GM19193 (cell line): ENCODE data around the gene CCBE1.

Experiments
- POLR2A ChIP-seq: IDR thresholded peaks from 4 replicates; pipeline ENCODE4 v1.6.1; 2011; ENCODE audit not compliant: insufficient read depth, insufficient read length; ENCODE audit errors: extremely low read depth

Gene CCBE1

DNA sequence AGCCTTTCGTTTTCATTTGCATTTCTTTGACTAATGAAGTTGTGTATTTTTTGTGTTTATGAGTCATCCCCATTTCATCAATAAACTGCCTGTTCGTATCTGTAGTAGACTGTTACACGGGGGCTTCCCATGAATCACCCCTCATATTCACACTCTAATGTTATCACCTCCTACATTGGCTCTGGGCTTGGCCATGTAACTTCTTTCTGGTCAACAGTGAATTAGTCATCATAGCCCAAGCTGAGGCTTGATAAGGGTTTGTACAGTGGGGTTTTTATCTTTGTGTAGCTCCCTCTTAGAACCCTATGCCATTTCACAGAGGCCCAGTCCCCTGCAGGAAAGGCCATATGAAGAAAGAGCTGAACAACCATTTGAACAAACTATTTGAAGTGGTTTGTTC, 151.0 kb downstream of the CCBE1 start:
- no peak for TF ChIP-seq POLR2A

DNA sequence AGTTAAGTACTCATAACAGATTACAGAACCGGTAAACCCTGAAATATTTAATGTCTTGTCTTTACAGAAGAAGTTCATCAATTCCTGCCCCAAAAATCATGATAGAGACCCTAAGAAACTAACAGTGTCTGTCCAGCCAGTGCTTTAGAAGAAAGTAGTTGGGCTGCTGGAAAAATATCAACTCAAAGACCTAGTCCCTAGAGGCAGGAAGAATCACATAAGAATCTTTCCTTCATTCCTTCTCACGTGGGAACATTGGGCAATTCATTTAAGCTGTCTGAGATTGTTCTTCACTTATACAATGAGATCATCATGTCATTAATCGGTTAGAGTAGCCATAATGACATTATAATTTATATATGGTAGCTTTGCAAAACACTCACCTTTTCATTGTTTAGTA, 156.4 kb downstream of the CCBE1 start:
- no peak for TF ChIP-seq POLR2A

DNA sequence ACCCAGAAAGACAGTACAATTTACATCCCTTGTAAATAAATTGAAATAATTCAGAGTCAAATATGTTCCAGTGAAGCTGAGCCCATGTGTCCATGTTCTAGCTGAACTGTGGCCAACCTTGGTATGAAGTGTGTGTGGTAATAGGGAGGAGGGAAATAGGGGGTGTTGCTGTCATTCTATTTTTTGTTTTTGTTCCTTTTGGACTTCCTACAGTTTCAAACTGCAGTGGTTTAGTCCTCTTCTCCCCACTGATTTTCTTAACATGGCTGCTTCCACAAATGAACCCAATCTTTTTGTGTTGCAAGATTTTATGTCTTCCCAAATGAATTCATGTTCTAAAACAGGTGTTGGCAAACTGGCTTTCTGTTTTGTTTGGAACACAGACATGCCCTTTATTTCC, 156.9 kb downstream of the CCBE1 start:
- TF ChIP-seq POLR2A, result no peak

DNA sequence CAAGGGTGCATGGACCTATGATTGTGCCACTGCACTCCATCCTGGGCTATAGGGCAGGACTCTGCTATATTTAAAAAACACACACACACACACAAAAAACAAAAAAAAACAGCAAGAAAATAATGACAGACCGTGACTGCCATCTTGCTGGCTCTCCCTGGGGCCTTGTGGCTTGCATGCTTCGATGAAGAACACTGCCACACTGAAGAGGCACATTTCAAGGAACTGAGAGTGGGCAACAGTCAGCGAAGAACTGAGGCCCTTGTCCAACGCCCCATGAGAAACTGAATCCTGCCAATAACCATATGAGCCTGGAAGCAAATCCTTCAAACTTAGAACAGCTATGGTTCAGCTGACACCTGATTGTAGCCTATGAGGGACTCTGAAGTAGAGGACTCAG, 158.1 kb downstream of the CCBE1 start:
- no peak for TF ChIP-seq POLR2A

DNA sequence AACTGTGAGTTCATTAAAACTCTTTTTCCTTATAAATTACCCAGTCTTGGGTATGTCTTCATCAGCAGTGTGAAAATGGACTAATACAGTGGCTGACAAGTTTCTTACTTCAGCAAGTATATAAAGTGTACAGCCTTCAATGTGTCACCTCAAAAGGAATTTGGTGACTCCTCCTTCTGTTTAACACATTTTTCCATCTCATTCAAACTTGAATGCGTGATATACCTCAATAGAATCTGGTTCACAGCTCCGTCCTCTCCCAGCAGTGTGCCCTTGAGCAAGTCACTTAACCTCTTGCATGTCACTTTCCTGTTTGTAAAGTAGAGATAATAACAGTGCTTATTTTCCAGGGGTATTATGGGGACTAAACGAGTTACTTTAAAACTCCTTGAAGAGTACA, 159.6 kb downstream of the CCBE1 start:
- no peak for TF ChIP-seq POLR2A

DNA sequence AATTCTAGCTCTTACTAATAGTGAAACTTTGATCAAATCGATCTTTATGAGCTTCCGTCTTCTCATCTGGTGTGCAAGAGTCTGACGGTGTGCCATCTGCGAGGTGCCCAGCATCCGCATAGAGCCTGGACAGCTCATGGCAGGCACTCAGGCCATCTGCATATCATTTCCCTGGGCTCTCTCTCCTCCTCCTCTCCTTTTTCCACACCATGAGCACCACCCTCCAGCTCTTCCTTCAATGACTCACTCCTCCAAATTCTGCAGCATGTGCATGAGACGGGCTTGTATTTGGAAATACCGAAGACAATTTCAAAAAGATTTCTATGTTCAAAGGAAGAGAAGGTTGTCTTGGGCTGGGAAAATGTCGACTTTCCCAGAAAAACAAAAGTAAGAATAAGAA, 161.1 kb downstream of the CCBE1 start:
- no peak for TF ChIP-seq POLR2A

DNA sequence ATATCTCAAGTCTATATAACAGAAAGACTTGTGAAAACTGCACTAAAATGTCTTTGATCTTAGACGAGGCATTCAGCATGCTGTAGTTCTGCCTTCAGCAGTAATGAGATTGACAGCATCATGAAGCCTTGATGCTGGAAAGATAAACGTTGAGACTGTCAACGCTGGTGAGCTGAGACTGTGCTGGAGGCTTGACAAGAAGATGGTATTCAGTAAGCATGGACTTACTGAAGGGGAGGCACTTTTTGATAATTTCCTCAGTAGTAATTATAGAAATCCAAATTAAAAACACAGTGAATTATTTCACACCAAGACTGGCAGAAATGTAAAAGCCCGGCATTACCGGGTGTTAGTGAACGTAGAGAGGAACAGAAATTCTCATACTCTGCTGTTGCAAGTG, 162.2 kb downstream of the CCBE1 start:
- TF ChIP-seq POLR2A, result no peak

DNA sequence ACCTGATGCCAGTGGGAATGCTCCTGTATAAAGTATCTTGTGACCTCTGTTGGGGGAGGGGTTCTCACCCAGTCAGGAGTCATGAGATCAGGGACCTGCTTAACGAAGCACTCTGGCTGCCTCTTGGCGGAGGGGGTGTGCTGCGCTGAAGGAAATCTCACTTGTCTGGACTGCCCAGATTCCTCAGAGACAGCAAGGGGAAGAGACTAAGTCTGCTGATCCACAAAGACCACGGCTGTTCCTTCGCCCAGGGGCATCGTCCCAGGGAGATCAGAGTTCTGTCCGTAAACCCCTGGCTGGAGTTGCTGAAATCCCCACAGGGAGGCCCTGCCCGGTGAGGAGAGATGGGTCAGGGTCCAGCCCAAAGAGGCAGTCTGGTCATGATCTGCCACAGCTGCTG, 168.4 kb downstream of the CCBE1 start:
- no peak for TF ChIP-seq POLR2A

DNA sequence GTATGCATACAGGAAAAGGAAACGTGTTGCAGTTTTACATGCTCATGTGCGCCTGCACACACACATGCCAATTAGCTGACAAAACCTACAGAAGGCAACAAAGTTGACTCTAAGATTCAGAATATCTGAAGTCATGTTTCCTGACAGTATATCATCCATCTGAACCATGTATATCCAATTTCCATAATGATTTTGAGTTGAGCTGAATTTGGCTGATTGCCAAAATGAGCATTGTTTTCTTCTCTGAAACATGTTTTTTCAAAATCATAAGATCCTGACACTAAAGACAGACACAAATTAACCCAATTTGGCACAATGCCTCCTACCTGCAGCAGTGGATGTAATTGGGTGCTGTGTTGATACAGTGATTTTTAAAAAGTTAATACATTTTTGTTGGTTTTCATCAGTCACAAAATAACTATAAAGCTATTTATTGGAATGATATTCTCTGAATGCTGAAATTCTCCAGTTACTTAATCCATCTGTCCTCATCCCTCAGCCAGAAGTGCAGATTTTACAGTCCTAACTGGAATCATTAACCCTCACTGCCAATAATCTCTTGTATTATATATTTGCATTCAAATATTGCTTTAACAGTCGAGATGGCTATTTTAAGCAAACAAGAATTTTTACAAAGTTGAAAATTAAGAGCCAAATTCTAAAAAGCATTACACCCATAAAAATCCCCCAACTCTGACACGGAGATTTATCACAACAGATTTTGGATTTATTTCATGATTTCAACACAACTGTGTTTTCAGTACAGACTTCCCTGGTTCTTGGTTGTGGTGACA, 176.5 kb downstream of the CCBE1 start:
- TF ChIP-seq POLR2A, result no peak

DNA sequence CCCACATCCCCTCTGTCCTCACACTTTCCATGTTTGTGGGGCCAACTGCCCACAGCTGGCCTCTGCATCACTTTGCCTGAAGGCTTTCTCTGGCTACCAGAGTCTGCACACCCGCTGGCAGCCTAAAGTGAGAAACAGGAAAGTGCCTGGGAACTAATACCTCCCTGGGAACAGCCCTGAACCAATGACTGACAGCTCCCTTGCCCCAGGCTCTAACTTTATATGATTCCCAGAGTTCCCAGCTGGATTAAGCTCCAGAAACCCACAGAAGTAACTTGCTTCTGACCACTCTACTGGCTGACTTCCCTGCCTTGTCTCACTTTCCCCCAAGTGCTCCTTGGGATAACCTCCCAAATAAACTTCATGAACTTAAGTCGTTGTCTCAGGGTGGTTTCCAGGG, 178.5 kb downstream of the CCBE1 start:
- TF ChIP-seq POLR2A, result no peak

DNA sequence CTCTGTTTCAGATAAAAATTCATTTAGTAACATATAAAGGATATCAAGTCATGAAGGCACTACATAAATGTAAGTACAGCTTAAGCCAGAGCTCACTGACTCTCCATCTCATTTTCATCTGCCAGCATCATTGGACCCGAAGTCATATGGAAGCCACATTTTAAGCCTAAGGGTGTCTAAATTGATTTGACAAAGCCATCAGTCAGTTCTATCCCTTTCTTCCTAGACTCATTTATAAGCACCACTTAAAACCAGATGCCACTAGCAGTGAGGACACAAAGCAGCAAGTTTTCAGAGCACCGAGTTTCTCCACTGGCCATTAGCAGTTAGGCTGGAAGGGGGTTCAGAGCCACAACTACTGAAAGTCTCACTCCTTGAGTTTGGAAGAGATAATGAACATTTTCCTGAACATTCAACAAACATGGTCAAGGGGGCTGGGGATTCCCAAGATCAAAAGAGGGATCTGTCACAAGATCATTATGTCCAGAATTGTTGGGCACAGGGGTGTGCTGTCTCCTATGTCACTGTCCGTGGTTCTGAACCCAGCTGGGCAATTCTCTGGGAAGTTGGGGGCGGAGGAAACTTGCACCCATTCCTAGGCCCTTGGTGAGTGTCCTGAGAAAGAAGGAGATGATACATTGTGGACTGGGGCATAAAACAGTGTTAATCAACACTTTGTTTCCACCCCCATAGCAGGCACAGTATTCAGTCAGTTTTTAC, 179.6 kb downstream of the CCBE1 start:
- TF ChIP-seq POLR2A, result no peak

DNA sequence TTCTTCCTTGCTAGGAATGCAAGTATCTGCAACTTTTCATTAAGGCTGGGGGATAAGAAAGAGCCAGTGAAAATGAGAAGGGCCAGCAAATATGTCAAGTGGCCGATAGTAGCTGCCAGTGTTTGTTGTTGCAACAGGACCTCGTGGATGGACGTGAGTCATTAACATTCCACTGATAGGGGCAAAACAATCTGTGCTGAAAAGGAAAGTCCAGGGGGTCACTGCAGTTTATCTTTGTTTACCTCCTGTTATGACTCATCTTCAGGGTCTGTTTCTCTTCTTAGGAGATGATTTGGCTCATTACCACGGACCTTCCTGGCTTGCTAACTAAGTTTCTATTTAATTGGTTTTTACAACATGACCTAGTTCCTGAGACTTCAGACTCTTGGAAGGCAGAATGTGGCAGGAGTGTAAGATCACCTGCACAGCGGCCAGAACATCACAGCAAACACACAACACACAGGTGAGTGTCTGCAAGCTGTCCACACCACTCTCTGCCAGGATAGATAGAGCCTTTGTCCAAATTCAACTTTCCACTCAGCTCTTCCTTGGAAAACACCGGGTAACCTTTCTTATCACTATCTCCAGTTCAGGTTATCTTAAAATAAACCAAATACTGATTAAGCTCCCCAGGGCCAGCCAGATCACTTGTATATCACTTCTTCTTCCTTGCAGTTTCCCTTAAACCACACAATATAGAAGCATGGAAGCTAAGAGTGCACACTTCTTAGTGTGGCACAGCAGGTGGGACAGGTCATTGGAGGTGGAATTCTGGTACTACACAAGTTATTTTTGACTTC, 180.7 kb downstream of the CCBE1 start:
- TF ChIP-seq POLR2A, result no peak

DNA sequence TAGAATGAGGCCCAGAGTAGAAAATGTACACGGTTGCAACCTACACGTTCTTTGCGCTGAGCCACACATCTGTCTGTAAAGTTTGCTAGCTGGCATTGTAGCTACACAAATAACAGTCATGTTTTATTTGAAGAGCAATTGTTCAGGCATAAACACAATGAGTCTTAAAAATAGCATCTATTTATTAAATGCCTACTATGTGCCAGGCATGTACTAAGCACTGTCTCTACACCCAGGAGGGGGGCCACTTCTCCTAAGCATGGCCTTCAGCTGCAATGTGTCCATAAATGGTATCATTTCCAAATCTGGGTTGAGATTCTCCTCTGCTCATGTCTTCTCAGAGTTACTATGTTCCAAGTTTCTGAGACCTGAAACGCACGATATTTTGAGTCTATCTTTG, 182.1 kb downstream of the CCBE1 start:
- no peak for TF ChIP-seq POLR2A

DNA sequence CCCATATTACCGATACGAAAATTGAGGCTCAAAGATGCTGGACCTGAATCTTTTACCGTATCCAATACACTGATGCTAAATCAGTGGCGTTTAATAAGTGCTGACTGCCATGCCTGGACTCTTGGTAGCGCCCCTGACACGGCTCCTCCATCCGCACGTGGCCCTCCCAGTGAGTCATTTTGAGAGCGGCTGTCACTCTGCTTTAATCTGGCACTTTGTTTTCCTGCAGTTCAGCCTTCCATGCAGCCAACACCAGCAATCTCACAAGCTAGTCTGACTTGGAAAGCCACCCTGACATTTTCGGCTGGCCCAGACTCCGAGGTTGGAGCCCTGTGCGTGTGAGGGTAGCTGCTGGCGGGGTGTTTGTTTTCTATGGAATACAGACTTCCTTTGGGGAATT, 183.0 kb downstream of the CCBE1 start:
- no peak for TF ChIP-seq POLR2A

DNA sequence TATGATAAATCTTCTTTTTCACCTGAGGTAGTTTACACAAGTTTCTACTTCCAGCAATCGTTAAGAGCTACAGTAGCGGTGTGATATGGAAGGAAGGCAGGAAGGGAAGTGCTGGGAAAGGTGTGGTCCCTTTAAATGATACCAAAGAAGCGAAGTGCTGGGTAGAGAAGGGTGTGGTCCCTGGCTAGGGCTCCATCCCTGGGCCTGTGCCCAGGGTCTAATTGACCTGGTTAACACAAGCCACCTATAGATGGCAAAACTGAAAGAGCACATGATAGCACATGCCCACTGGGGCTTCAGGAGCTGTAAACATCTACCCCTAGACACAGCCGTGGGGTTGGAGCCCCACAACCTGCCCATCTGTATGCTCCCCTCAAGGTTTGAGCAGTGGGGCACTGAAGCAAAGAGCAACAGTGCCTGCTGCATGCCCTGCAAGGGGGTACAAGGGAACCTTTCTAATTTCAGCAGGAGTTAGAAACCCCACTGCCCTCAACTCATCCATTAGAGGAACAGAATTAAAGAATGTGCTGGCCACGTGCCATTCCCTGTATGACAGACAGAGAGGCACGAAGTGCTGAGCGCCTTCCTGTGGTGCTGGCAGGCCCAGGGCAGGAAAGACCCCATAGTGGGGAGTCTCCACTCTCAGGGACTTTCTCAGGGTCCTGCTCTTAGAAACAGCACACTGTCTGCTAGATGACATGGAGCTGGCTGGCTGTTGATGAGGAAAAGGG, 185.0 kb downstream of the CCBE1 start:
- no peak for TF ChIP-seq POLR2A
